GM21515 (cell line): Measurements from ENCODE around the gene IQSEC3.
"Not testable (repeated sequence)": the region's sequence is repeated elsewhere in the genome, so short reads cannot be mapped to it uniquely, and the experiment has no call there.

Source experiments
- ATAC-seq: cut with Tn5 transposase; IDR thresholded peaks from one replicate; pipeline ENCODE4 v1.9.1; 2021; ENCODE audit not compliant: unreplicated experiment

Gene IQSEC3

GRCh38 chr12:52902-53734, 13.4 kb upstream of the IQSEC3 start:
- not testable (repeated sequence) for ATAC-seq

GRCh38 chr12:53735-54730, 12.5 kb upstream of the IQSEC3 start:
- ATAC-seq = no peak

DNA sequence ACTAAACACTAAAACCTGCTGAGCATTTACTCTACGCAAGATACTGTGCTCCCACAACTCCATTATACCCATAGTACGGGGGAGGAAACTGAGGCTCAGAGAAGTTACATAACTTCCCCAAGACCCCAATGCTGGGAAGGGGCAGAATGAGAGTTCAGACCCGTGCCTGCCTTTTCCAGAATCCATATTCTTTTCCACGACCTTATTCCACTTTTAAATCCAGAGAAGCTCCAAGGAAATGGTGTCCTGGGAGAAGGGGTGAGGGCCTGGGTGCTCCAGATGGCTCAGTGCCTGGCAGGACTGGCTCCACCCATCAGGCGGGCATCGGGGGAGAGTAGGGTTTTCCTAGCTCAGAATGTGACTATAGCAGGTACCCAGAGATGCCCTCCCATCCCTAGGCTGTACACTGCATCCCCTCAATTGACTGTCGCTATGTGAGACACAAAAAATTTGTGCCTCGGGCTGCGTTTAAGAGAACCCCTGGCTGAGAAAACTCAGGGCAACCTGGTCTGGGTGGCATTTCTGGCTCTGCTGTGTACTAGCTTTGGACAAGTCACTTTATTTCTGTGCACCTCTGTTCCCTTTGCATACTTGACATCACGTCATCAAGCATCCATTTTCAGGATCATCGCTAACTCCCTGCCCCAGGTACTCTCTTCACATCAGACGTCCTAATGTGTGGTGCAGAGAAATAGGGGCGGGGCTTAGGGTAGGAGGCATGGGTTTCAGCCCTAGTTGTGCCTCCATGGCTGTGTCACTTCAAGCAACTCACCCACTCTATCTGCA, 11.6 kb upstream of the IQSEC3 start:
- ATAC-seq = no peak

- ATAC-seq = no peak
Measured at GRCh38 chr12:56683-57346, 9.8 kb upstream of the IQSEC3 start.

DNA sequence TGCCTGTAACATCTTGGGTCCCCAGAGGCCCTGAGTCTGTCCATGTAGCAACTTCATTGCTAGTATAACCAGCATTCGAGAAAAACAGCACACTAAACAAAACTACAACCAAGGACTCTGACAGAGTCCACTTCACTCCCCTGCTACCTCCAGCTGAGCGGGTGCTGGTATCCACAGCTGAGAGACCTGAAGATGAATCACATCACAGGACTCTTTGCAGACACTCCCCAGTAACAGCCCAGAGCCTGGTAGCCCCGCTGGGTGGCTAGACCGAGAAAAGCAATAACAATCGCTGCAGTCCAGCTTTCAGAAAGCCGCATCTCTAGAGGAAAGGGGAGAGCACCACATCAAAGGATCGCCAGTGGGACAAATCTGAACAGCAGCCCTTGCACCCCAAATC, 9.0 kb upstream of the IQSEC3 start:
- no peak for ATAC-seq

- ATAC-seq = no peak
Measured at GRCh38 chr12:58832-59231, 7.7 kb upstream of the IQSEC3 start.

DNA sequence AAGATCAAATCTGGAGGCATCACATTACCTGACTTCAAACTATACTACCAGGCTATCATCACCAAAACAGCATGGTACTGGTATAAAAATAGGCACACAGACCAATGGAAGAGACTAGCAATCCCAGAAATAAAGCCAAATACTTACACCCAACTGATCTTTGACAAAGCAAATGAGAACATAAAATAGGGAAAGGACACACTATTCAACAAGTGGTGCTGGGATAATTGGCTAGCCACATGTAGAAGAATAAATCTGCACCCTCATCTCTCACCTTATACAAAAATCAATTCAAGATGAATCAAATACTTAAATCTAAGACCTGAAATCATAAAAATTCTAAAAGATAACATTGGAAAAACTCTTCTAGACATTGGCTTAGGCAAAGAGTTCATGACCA, 4.7 kb upstream of the IQSEC3 start:
- ATAC-seq = not testable (repeated sequence)

DNA sequence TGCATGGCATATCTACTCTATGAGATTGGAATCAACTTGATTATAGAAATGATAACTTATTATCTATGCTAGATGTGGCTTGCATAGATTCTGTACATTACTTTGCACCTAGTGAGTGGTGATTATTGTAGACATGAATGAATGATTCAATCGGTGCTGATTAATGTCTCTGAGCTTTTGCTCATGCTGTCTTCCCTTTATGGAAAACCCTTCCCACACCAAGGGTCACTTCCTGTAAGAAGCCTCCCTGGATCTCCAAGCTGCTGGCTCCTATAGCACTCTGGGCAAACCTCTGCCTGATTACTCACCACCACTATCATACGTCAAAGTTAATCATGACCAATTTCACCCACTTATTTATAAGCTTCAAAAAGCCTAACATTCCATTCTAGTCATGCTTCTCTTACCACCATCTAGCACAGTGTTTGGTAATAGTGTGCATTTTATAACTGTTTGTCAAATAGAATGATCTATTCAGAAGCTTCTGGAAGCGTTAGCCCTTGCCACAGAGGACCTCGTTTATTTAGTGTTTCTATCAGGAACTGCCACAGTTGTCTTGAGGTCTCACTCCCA, 990 bp upstream of the IQSEC3 start:
- ATAC-seq = not testable (repeated sequence)

- not testable (repeated sequence) for ATAC-seq
Measured at GRCh38 chr12:66782-67504, 376 bp downstream of the IQSEC3 start.

- ATAC-seq = not testable (repeated sequence)
Measured at GRCh38 chr12:69677-70076, 3.1 kb downstream of the IQSEC3 start.

GRCh38 chr12:70541-70940, 4.0 kb downstream of the IQSEC3 start:
- ATAC-seq = not testable (repeated sequence)

- ATAC-seq = not testable (repeated sequence)
Measured at GRCh38 chr12:72018-72417, 5.5 kb downstream of the IQSEC3 start.

DNA sequence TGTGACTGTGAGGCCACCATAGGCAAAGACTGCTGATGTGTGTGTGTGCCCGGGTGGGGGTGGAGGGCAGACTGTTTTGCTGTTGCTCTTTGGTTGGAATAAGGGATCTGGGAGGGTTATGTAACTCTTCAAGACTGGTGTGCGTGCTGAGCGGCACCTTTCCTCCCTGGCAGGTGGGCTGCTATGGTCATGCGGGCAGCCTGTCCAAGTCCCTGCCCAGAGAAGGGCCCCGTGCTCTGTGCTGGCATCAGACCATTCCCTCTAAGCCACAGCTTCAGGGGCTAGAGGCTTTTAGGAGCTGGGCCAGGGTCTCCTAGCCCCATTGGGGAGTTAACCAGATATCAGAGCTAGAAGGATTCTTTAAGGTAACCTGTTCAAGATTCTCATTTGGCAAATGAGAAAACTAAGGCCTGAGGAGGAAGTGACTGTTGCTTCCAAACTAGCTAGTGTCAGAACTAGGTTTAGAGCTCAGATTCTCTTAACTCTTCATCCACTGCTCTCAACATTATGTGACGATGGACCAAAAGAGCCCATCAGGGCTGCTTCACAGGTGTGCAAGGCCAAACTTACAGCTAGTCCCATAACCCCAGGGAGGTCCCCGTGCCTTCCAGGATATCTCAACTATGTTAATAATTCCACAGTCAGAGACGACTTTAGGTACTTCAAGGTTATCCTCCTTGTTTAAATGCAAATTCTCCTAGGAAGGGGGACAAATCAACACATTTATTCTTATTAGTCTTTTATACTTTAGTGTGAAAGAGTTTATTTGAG, 8.0 kb downstream of the IQSEC3 start:
- not testable (repeated sequence) for ATAC-seq

GRCh38 chr12:75541-75940, 9.0 kb downstream of the IQSEC3 start:
- ATAC-seq = not testable (repeated sequence)

DNA sequence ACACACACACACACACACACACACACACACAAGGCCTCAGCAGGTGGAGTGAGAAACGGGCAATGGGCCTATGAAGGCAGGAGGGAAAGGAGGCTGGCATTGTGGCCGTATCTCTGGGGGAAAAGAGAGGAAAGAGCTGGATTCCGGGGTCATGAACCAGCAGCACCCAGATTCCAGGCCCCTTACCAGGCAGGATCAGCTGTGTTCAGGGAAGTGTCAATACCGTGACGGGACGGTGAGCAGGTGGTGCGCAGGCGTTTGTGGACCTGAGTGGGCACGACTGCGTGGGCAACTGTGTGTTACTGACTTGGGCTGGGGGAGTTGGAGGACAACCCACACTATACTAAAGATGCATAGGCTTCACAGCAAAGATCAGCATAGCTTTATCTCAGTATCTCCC, 9.5 kb downstream of the IQSEC3 start:
- ATAC-seq = not testable (repeated sequence)

- ATAC-seq = not testable (repeated sequence)
Measured at GRCh38 chr12:76551-76950, 10.0 kb downstream of the IQSEC3 start.

GRCh38 chr12:77101-77719, 10.6 kb downstream of the IQSEC3 start:
- not testable (repeated sequence) for ATAC-seq

DNA sequence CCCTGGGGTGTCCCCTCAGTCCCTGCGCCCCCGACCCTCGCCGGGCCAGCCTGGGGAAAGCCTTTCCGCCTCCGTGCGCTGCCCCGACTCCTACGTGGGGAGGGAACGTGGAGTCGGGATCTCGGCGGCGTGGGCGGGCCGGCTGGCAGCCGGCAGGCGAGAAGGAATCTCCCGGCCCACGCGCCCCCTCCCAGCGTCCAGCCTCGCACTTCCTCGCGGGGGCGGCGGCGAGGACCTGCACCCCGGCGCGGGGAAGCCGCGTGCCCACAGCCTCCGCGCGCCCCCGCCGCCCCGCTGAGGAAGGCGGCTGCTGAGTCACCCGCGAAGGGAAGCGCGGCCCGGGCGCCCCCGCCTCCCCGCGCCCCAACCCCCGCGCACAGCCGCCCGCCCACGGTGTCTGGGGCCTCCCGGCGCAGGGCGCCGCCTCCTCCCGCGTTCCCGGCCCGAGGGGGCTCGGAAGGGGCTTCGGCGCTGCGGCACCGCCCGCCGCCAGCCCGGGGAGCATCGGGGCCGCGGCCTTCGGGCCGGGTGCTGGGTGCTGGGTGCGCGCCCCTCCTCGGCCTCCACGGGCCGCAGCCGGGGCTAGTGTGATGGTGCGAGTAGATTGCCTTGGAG, 11.3 kb downstream of the IQSEC3 start:
- ATAC-seq = not testable (repeated sequence)
